Skin of body (tissue), 2 donors: ENCODE data around the gene DCLK1. TPM values are rescaled to one million over a fixed set of nuclear protein-coding genes. Genes with fewer than 3 reads are reported as not detected.

ENCODE experiments used
- DNase-seq: peaks from one replicate; lab custom pipeline; 2025; lab: John Stamatoyannopoulos, UW
- total RNA-seq: library from RNA; depleted of rRNA; stranded (reverse); fragments of >200 nt; gene quantifications from one replicate; pipeline ENCODE4 v1.2.3, GENCODE V29; 2014

Gene DCLK1
- total RNA-seq, 1 donor from 2014 or later, result 82.5 TPM

DNA sequence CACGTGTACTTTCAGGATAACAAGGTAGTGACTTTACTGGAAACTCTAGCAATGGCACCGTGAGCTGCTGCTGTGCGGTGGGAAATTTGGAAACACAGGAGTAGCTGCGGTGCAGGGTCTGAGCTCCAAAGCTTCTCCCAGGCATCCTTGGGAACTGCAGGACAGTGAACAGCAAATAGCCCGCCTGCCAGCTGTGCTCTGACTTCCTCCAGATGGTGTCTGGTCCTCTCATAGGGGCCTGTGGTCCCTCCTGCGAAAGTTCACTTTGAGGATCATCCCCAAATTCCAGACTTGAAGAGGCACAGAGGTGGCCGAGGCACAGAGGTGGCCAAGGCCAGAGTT, 367.4 kb downstream of the DCLK1 start:
- no peak for DNase-seq

DNA sequence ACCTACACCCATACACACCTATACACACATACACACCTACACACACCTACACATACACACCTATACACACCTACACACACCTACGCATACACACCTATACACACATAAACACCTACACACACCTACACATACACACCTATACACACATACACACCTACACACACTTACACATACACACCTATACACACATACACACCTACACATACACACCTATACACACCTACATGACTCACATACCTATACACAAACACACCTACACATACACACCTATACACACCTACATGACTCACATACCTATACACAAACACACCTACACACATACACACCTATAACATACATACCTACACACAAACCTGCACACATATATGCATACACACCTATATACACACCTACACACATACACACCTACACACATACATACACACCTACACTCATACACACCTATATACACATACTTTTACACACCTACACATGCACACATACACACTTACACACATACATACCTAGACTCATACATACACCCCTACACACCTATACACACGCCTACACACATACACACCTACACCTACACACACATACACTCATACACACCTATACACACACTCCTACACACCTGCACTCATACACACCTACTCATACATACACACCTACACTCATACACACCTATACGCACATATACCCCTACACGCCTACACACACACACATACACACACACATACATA, 368.0 kb downstream of the DCLK1 start:
- DNase-seq, result no peak

DNA sequence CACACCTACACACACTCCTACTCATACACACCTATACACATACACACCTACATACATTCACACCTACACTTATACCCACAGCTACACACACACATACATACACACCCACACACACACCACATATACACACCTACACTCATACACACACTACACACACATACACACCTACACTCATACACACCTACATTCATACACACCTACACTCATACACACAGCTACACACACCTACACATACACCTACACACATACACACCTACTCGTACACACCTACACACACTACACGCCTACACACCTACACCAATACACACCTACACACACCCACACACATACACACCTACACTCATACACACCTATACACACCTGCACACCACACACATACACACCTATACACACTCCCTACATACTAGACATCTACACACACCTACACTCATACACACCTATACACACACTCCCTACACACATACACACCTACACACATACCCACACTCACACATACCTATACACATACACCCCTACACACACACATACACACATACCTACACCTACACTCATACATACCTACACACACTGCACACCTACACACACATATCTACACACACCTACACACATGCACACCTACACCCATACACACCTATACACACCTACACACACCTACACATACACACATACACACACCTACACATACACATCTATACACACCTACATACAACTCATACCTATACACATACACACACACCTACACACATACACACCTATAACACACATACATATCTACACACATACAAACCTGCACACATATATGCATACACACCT, 369.5 kb downstream of the DCLK1 start:
- no peak for DNase-seq

DNA sequence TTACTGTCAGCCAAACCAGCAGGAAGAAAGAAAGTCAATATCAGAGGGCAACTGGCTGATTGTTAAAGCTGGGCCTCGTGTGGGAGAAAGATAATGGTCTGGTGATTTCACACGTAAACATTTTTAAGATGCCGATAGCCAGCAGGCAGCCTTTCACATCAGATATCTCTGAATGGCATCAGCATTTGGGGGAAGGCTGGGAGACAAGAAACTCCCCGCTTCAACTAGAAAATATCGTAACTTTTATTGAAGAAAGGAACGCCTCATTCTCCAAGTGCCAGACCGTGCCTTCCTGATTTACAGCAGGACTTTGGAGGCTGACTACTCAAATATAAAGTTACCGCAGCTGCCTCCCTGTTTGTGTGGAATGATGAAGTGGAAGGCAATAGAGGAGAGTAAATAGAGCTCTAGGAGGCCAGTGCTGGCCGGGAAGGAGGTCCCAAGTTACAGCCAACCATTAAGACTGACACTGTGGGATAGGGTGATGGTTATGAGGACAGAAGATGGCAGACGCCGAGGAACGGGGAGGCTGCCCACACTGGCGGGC, 370.4 kb downstream of the DCLK1 start:
- no peak for DNase-seq

DNA sequence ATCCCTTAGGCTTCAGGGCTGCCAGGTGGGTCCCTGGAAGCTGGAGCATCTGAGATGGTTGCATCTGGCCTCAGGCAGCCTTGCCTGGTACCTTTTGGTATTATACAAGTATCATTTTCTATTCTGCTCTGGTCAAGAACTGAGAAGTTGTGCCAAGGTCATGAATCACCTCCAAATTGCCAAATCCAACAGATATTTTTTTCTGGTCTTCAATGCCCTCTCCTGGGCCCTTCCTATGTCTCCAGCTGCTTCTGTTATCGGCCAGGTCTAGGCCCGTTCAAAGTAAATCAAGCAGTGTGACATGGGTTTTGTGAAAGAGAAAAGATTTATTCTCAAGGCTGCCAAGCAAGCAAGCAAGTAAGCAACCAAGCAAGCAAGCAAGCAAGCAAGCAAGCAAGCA, 383.6 kb downstream of the DCLK1 start:
- DNase-seq, result no peak

DNA sequence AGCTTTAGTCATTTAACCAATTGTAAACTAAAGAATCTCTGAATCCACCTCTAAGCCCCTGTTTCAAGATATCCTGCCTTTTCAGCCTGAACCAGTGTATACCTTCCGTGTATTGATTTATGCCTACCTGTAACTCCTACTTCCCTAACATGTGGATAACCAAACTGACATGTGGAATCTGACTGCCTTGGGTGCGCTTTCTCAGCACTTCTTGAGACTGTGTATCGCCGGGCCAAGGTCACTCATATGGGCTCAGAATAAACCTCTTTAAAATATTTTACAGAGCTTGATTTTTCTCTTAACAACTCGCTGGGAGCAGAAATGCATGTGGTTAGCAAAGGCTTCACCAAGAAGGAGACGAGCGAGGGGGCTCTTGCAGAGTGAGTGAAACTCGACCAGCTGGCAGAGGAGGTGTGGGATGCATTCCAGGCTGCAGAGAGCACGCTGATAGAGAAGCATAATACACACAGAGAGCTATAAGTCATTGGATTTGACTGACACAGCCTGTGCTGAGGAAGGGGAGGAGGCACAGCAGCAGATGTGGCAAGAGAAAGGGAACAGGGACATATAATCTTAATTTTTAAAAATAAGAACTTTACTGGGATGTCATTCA, 386.5 kb downstream of the DCLK1 start:
- no peak for DNase-seq

DNA sequence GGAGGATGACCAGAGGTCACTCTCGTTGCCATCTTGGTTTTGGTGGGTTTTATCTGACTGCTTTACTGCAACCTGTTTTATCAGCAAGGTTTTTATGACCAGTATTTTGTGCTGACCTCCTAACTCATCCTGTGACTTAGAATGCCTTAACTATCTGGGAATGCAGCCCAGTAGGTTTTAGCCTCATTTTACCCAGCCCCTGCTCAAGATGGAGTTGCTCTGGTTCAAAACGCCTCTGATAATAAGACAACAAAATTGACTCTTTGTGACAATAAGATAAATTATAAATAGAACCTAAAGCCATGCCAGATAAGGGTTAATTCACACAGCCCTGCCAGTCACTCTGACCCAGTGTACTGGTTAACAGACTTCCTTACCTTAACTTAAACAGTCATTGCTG, 387.0 kb downstream of the DCLK1 start:
- no peak for DNase-seq

DNA sequence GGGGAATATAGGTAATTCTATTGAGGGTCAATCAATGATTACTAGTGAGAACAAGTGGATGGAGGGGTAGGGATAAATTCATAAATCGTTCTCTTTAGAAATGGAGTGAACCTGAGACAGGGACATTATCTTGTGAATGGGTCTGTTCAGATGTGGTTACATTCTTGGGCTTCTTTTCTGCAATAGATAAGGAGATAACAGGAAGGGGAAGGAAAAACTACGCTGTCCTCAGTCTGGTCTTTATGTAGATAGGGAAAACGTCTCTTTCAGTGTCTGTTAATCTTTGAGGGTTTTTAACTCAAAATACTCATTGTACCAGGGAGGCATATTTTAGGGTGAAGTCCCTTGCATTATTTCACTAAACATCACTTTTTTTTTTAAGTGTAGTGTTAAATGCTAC, 388.0 kb downstream of the DCLK1 start:
- no peak for DNase-seq

DNA sequence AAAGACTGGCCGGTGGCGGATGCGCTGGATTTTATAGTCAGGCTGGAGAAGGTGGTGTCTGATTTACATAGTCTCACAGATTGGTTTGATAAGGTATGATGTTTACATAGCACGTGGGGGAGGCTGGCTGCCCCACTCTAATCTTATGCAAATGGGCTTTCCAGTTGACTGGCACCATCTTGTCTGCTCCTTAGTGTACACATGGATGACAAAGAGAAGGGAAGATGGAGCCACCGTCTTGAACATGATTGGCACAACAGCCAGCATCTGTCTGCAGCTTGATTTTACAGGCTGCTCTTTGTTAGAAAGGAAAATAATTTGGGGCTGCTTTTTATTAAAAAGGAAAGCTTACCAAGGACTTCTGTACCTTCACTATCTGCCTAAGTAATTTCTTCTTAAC, 389.5 kb downstream of the DCLK1 start:
- DNase-seq, result no peak

DNA sequence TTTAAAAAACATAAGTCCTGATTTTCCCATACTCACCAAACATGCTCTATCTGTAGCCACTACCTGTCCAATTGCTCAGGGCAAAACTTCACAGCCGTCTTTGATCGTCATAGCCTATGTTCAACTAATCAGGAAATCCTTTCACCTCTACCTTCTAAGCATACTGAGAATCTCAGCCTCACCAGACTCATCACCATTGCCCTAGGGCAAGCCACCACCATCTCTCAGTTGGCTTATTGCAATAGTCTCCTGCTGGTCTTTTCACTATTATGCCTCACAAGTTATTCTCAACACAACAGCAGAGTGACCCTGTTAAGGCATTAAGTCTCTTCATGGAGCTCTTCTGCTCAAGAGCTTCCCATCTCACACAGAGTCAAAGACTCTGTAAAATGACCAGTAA, 394.3 kb downstream of the DCLK1 start:
- no peak for DNase-seq

DNA sequence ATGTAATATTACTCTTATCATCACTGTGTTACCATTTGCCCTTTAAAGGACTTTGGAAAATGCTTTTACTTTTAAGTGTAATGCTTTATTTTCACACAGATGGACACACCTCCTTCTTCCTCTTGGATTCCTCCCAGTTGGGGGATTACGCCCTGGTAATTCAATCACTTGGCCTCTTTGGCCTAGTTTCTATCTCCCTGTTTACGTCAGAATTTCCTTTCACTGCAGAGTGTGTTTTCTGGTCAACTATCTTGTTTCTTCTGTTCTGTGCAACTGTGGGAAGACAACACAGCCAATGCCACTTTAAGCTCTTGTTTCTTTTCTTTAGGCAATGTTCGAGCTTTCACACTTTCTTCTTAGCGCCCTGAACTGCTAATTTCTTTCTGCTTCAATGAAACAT, 397.4 kb downstream of the DCLK1 start:
- peak; percentile 69 for DNase-seq

DNA sequence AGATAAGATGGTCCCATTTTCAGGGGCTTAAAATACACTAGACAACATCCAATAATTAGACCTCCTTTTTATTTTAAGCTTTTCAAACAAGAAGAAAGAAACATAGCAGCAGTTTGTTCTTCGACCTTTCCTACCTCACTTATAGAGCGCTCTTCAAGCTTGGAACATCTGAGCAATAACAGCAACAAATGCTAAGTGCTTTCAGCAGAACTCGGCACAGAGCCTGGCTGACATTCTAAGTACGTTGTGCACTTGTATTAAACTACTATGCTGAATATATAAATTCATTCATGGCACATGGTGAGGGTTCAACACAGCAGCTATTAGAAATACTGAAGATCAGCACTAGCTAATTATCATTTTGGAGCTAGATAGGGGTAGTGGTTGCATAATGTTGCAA, 398.6 kb downstream of the DCLK1 start:
- peak; percentile 4 for DNase-seq

DNA sequence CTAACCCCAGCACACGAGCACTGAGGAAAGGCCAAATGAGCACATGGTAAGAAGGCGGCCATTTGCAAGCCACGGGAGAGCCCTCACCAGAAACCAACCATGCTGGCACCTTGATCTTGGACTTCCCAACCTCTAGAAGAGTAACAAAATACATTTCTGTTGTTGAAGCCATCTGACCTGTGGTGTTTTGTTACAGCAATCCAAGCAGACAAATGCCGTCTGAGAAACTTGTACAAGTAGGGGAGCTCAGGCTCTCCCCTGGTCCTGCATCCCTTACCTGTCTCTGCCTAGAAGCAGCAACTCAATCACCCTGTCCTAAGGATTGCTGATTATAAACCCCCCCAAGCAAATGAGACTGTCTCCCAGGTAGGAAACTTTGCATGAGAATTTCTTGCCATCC, 399.7 kb downstream of the DCLK1 start:
- DNase-seq, result no peak

DNA sequence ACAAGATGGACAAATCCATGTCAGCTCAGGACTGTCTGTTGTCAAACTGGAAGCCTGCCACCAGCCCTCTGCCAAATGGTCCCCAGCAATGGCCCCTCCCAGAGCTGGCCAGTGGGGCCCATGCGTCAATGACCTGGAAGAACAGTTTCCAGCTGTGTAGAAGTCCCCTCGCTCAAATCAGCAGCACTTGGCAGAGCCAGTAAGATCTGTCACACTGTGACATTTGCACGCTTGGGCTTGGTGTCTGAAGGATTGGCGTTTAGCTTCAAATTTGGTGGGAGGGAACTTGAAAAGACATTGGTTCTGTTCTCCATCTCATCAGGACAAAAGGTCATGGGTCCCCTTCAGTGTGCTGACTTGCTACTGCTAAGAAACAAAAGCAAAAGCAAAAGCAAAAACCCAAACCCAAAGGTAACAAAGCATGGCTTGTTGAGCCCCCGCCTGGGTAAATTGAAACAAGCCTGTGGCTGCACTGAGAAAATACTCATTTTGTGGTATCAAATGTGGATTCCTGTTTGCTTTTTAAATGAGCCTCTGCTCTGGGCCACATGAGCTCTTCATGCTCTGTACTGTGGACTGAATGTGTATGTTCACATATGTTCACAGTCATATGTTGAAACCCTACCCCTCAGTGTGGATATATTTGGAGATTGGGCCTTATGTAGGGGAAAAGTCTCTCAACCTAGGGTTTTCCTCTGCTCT, 401.1 kb downstream of the DCLK1 start:
- no peak for DNase-seq

DNA sequence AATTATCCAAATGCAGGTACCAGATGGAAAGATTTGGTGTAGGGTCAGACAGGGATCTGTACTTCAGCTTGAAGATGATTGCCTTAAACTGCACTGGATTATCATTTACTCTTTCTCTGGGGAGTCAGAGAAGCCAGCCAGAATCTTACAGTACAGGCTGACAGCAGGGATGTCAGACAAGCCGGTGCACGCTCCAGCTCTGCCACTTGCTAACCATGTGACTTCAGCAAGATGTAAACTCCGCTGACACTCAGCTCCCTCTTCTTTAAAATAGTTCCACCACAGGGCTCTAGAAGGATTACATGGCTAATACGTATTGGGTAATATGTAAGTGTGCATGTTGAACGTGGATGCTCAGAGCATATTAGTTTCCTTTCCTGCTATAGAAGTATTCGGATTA, 403.3 kb downstream of the DCLK1 start:
- DNase-seq, result no peak

DNA sequence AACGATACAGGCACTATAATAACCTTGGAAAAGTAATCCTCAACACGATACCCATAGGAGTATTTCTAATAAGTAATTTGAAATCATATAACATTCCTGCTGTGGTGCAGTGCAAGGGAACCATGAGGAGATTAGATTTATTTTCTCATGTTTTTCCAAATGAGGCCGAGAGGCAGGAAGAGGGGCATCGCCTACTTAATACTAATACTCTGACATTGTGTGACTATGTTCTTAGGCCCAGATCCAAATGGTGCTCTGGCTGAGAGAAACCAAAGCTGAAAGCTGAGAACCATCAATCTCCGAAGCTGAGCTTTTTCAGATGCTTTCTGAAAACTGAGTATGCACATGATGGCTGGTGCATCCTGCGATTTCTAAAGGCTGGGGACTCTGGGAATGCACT, 406.7 kb downstream of the DCLK1 start:
- peak; percentile 38 for DNase-seq

DNA sequence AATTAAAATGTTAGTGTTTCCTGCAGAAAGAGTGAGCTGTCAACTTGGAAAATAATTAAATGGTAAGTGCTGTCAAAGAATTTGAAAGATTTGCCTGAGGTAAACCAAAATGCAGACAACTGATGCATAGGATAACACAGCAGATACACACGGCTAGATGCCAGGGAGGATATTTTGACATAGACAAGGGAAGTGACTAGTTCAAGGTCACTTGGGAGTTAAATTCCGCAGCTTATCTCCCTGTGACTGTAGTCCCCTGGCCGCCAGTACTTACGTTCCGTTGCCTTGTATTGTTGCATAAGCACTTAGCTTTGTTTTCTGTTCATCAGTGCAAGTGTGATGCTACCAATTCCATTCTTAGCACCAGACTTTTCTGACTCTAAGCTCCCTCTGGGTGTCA, 407.4 kb downstream of the DCLK1 start:
- no peak for DNase-seq

DNA sequence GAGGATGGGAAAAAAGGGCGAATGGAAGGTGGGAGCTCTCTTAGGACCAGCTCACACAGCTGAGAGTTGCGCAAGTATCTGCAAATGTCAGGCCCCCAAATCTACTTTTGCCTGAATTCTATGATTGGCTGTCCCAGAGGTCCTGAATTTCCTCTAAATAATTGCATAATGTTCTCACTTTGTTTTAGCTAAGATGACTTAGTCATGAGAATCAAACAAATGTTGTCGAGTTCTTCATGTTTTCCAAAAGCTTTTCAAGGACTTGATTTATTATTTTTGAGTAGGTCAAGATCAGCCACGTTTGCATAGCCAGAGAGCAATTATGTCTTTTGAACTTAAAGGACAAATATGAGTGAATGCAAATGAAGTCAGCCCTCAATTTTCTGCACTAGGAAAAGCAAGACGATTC, 408.1 kb downstream of the DCLK1 start:
- peak; percentile 76 for DNase-seq

DNA sequence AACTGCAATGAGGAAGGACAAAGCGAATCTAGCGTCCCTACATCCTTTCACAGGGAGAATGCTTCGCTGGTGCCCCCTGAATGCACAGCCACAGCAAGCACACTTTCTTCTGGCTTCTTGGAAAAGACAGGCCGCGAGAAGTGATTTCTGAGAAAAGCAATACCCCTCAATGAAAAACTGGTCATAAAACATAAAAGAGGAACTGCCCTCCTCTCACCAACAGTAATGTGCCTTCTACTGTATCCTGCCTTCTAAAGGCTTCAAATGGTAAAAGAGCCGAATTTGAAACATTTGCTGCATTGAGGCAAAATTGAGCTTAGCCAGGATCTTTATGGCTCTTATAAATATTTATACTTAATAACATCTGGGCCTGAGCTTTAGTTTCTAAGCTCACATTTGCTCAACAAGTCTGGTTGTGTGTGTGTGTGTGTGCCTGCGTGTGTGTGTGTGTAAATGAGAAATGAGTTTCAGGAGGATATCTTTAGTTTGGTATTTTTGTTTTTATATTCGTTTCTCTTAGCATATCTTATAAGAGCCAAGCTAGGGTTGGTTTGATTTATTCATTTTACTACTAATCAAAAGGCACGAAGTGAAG, 408.6 kb downstream of the DCLK1 start:
- DNase-seq, result peak; percentile 73

DNA sequence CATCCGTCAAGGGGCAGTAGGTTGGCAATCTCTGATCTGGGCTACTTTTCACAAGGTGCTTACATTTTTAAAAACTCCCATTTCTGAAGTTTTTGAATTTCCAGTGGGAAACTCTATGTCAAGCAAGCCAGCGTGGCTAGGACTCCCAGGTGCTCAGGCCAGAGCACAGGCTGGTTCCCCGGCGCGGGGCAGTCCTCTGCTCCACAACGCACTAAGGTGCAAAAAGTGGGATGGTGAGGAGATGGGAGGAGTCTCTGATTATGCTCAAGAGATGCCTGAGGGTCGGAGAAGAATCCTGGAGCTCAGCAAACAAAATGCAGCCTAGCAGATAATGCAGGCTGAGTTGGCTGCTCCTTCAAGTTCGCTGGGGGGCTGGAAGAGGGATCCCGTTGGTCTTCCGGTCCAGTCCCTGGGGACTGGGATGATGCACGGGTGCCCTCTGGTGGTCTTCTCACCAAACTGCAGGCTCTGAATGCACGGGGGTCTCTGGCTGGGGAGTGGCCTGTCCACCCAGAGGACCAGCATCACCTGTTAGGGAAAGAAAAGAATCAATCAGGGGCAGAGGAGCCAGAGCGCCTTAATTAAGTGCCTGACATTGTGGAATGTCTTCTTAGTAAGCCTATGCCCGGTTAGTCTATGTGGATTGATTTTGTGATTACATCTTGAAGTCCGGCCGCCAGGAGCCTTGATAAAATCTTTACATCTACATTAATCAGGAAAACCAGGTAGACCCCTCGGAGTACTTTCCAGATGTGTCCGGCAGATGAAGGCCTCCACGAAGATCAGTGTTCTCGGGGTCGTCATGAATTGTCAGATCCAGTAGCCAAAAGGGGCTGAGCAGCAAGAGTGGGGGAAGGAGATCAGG, 410.3 kb downstream of the DCLK1 start:
- DNase-seq, result peak; percentile 28
